ENCODE results near the gene ENTPD3.
"Not testable (repeated sequence)": the region's sequence is repeated elsewhere in the genome, so short reads cannot be mapped to it uniquely, and the experiment has no call there.

Gene ENTPD3

GRCh38 chr3:40407007-40407406, 20.0 kb downstream of the ENTPD3 start:
- no peak for DNase-seq (ENCODE audit: low spot score)

GRCh38 chr3:40407611-40408010, 20.6 kb downstream of the ENTPD3 start:
- DNase-seq (ENCODE audit: low spot score): no peak

DNA sequence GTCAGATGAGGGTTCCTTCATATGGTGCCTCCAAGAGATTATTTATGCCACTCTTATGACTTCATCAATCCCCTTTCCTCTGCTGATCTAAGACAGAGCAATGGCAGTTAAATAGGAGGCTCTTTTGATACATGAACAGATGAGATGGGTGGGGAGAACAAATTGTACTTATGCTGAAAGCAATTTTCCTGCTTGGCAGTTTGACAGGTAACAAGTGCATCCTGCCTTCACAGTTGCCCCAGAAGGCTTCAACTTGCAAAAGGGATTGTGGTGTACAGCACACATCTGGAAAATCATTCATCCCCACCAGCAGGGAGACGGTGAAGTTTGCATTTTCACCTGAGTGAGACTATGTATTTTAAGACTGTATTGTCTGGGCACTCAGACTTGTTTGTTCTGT, 27.3 kb downstream of the ENTPD3 start:
- DNase-seq (ENCODE audit: low spot score): no peak

DNA sequence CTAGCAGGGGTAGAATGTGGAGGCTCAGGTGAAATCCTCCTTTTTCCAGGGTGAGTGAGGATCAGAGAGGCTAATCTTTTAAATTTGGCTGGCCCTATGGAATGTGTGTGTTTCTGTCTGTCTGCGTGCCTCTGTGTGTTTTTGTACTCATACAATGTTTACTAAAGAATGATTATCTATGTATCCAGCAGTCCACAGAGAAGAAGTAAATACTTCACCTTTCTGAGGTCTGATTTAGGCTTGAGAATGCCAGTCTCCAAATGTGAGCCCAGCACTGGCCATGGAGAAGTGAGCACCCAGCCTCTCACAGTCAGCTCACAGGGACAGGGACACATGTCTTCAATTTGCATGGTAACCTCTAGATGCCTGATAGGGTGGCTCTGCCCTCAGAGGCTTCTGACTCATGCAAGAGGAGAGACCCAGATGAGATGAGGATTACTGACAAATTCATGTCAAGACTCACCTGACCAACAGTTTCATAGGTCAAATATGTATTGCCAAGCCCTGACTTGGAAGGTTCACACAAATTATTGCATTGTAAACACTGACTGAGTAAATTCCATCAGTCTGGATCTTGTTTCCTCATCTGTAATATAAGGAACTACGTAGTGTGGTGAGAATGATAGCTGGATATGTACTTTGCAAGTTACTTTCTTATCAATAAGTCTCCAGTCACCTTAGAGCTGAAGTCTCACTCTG, 31.0 kb downstream of the ENTPD3 start:
- no peak for DNase-seq (ENCODE audit: low spot score)

GRCh38 chr3:40422861-40423260, 35.9 kb downstream of the ENTPD3 start:
- DNase-seq (ENCODE audit: low spot score): no peak

- no peak for DNase-seq (ENCODE audit: low spot score)
Measured at GRCh38 chr3:40427045-40427669, 40.2 kb downstream of the ENTPD3 start.

DNA sequence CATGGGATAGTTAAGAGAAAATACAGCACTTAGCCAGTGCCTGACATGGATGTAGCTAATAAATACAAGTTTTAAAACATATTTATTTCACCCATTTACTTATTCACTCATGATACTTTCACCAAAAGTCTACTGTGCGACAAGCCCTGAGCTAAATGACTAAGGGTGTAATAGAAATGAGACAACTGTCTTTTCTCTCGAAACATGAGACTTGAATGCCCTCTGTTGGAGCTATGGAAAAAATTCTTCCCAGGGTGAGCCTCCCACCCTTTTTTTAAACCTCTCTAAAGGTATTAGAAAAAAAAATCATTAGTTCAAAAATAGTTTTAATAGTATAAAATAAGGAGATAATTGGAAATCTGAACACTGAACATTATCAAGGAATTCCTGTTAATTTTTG, 45.8 kb downstream of the ENTPD3 start:
- DNase-seq (ENCODE audit: low spot score): no peak

DNA sequence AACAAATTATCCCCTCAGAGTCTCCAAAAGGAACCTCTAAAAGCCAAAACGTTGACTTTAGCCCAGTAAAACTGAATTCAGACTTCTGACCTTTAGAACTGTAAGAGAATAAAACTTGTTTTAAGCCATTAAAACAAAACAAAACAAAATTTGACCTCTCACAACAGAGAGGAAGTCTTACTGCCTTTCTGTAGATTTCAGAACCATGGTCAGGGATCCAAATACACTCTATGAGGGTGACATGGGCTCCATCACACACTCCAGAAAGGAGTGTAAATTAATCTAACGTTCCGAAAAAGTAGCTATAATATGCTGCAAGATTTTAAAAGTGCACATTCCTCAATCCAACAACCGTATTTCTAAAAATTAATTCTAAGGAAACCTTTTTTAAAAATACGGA, 50.9 kb downstream of the ENTPD3 start:
- DNase-seq (ENCODE audit: low spot score): no peak

- DNase-seq (ENCODE audit: low spot score): no peak
Measured at GRCh38 chr3:40445062-40445461, 58.1 kb downstream of the ENTPD3 start.

- DNase-seq (ENCODE audit: low spot score): no peak
Measured at GRCh38 chr3:40445880-40446279, 58.9 kb downstream of the ENTPD3 start.

- DNase-seq (ENCODE audit: low spot score): no peak
Measured at GRCh38 chr3:40450438-40450837, 63.5 kb downstream of the ENTPD3 start.

GRCh38 chr3:40451551-40451950, 64.6 kb downstream of the ENTPD3 start:
- DNase-seq (ENCODE audit: low spot score): no peak

GRCh38 chr3:40452057-40452456, 65.1 kb downstream of the ENTPD3 start:
- no peak for DNase-seq (ENCODE audit: low spot score)

DNA sequence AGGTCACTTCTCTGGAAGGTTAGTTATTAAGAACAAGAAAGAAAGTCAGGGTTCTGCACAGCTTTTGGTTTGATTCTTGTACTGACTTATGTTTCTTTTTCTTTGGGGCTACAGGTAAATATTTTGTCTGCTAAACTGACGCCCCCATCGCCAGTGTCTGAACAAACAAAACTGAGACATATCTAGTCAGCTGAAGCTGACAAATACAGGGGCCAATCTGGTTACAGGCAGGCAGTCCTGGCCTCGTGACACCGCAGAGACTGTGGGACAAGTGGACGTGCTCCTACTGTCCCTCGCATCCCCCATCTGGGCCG, 65.5 kb downstream of the ENTPD3 start:
- DNase-seq (ENCODE audit: low spot score): no peak

- DNase-seq (ENCODE audit: low spot score): peak; percentile 96
Measured at GRCh38 chr3:40452876-40453730, 66.1 kb downstream of the ENTPD3 start.

DNA sequence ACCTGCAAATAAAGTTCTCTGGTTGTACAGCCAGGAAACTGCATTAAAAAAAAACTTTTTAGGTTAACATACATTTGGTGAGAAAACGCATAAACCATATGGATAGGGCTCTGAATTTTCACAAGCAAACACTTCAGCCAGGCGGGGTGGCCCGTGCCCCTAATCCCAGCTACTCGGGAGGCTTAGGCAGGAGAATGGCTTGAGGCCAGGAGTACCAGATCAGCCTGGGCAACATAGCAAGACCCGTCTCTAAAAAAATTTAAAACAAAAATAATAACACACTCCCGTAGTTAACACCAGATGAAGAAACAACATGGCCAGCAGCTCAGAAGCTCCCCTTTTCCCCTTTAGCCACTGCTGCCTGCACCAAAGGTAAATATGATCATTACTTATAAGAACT, 66.9 kb downstream of the ENTPD3 start:
- no peak for DNase-seq (ENCODE audit: low spot score)

DNA sequence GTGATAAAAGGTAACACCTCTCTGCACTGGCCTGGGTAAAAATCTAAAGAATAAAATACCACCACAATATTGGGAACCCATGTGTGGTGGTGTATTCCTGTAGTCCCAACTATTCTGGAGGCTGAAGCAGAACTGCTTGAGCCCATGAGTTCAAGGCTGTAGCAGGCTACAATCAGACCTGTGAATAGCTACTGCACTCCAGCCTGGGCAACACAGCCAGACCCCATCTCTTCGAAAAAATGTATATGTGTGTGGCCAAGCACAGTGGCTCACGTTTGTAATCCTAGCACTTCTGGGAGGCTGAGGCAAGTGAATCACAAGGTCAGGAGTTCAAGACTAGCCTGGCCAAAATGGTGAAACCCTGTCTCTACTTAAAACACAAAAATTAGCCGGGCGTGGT, 68.3 kb downstream of the ENTPD3 start:
- no peak for DNase-seq (ENCODE audit: low spot score)

- DNase-seq (ENCODE audit: low spot score): no peak
Measured at GRCh38 chr3:40456279-40456939, 69.4 kb downstream of the ENTPD3 start.

GRCh38 chr3:40456940-40457823, 70.2 kb downstream of the ENTPD3 start, which contains the start of gene RPL14:
Gene RPL14 (plus strand): TSS chr3:40457339. CDS start chr3:40457472, 133 bp downstream.
- DNase-seq (ENCODE audit: low spot score): peak; percentile 97

DNA sequence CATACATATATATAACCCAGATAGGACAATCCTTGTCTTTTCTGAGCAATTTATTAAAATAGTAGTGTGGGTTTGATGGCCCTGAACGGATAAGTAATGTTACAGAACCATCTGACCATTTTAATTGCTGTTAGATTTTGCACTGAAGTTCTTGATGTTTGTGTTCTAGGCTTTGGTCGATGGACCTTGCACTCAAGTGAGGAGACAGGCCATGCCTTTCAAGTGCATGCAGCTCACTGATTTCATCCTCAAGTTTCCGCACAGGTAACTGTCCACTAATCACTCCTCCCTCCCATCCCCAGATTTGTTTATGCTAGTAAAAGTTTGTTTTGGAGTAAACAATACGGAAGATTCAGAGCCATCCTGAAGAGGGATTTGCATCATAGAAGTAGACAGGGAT, 71.5 kb downstream of the ENTPD3 start:
- no peak for DNase-seq (ENCODE audit: low spot score)

DNA sequence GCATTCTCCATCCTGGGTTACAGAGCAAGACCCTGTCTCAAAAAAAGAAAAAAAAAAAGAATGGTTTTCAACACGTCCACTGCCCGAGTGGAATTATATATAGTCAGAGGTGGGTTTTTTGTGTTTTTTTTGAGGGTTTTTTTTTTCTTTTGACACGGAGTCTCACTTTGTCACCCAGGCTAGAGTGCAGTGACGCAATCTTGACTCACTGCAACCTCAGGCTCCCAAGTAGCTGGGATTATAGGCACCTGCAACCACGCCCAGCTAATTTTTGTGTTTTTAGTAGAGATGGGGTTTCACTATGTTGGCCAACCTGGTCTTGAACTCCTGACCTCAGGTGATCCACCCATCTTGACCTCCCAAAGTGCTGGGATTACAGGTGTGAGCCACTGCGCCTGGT, 73.5 kb downstream of the ENTPD3 start:
- DNase-seq (ENCODE audit: low spot score): not testable (repeated sequence)

GRCh38 chr3:40461161-40461560, 74.2 kb downstream of the ENTPD3 start:
- no peak for DNase-seq (ENCODE audit: low spot score)

Measured in left forelimb (tissue), 1 donor.